ENCODE results near the gene ADD1.
A peak's percentile ranks its signal among the peaks of the same experiment; 100 is the strongest.
"Not testable (repeated sequence)": the region's sequence is repeated elsewhere in the genome, so short reads cannot be mapped to it uniquely, and the experiment has no call there.

ADD1 gene

GRCh38 chr4:2936773-2937145, 93.1 kb downstream of the ADD1 start:
- peak in 1 of 2 donors; percentile 34 for DNase-seq

- DNase-seq: peak in 1 of 2 donors; percentile 38
These were observed 93.7 kb downstream of the ADD1 start for GRCh38 chr4:2937146-2937857.

- DNase-seq: no peak
These were observed 94.3 kb downstream of the ADD1 start for GRCh38 chr4:2937986-2938385.

- not testable (repeated sequence) for DNase-seq
These were observed 94.8 kb downstream of the ADD1 start for GRCh38 chr4:2938411-2938810.

- DNase-seq: no peak
These were observed 95.3 kb downstream of the ADD1 start for GRCh38 chr4:2938906-2939305.

GRCh38 chr4:2939383-2940243, 96.0 kb downstream of the ADD1 start:
- no peak for DNase-seq

- no peak for DNase-seq
These were observed 96.9 kb downstream of the ADD1 start for GRCh38 chr4:2940267-2941137.

- DNase-seq: no peak
These were observed 97.7 kb downstream of the ADD1 start for GRCh38 chr4:2941138-2942036.

GRCh38 chr4:2942037-2942531, 98.4 kb downstream of the ADD1 start:
- peak in 1 of 2 donors; percentile 41 for DNase-seq

- DNase-seq: peak in 1 of 2 donors; percentile 60
These were observed 99.1 kb downstream of the ADD1 start for GRCh38 chr4:2942532-2943363.

- no peak for DNase-seq
These were observed 99.9 kb downstream of the ADD1 start for GRCh38 chr4:2943364-2944090.

- DNase-seq: no peak
These were observed 100.4 kb downstream of the ADD1 start for GRCh38 chr4:2944091-2944482.

- no peak for DNase-seq
These were observed 101.2 kb downstream of the ADD1 start for GRCh38 chr4:2944586-2945526.

GRCh38 chr4:2945619-2946604, 102.3 kb downstream of the ADD1 start:
- not testable (repeated sequence) for DNase-seq

- no peak for DNase-seq
These were observed 103.4 kb downstream of the ADD1 start for GRCh38 chr4:2946812-2947600.

GRCh38 chr4:2947926-2948325, 104.3 kb downstream of the ADD1 start:
- no peak for DNase-seq
